CD4-positive, alpha-beta T cell treated with Interleukin-17A for 1 hour (primary cell): ENCODE measurements around the gene BICRAL.
A peak's percentile ranks its signal among the peaks of the same experiment; 100 is the strongest.
"Not testable (repeated sequence)": the region's sequence is repeated elsewhere in the genome, so short reads cannot be mapped to it uniquely, and the experiment has no call there.

Source experiments
- DNase-seq: peaks from one replicate; pipeline ENCODE4 v3.0.0-alpha.2; 2020

Gene BICRAL

DNA sequence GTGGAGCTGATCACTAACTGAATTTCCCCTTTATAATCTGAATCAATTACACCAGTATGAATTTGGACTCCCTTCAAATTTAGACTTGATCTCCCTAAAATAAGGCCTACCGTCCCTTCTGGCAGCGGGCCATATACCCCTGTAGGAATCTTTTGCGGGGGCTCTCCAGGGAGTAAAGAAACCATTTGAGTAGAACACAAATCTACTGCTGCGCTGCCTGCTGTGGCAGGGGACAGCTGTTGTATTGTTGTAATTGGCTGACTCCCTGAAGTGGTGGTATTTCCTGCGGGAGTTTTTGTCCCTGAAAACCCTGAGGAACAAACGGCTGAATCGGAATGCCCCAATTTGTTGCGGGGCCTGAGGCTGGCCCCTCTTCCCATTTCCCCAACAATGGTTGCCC, 118.0 kb downstream of the BICRAL start:
- no peak for DNase-seq

DNA sequence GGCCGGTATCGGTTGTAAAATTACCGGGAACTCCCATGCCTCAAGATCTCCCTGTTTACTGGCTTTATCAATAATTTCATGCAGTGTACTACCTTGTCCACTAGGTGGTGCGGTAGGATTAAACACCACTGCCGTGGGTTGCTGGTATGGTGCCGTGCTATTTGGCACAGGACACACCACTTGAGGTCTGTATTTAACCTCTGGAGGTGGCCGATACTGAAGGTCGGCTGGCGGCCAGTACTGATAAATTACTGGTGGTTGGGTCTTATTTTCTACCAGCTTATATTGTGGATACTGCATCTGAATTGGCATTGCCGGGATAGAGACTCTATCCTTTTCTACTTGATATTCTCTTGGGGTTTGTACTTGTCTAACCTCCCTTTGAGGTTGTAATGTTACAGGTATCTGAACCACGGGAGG, 119.7 kb downstream of the BICRAL start:
- peak; percentile 88 for DNase-seq

DNA sequence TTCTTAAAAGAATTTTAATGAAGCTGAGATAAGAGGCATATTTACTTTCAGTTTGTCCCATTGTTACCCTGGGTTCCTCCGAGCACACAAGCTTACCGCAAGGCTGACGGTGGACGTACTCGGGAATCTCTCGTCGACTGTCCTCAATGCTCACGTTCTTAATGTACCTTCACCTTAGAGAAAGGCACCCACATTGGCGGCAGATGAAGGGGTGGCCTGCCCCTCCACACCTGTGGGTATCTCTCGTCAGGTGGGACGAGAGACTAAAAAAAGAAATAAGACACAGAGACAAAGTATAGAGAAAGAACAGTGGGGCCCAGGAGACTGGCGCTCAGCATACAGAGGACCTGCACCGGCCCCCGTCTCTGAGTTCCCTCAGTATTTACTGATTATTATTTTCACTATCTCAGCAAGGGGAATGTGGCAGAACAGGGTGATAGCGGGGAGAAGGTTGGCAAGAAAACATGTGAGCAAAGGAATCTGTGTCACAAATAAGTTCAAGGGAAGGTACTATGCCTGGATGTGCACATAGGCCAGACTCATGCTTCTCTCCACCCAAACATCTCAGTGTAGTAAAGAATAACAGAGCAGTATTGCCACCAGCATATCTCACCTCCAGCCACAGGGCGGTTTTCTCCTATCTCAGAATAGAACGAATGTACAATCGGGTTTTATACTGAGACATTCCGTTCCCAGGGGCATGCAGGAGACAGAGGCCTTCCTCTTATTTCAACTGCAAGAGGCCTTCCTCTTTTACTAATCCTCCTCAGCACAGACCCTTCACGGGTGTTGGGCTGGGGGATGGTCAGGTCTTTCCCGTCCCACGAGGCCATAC, 120.8 kb downstream of the BICRAL start:
- DNase-seq = not testable (repeated sequence)

DNA sequence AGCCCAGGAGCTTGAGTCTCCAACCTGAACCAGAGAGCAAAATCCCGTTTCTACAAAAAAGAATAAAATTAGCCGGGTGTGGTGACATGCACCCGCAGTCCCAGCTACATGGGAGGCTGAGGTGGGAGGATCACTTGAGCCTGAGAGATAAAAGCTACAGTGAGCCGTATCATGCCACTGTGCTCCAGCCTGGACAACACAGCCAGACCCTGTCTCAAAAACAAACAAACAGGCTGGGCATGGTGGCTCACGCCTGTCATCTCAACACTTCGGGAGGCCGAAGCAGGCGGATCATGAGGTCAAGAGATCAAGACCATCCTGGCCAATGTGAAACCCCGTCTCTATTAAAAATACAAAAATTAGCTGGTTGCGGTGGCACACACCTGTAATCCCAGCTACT, 122.6 kb downstream of the BICRAL start:
- no peak for DNase-seq

DNA sequence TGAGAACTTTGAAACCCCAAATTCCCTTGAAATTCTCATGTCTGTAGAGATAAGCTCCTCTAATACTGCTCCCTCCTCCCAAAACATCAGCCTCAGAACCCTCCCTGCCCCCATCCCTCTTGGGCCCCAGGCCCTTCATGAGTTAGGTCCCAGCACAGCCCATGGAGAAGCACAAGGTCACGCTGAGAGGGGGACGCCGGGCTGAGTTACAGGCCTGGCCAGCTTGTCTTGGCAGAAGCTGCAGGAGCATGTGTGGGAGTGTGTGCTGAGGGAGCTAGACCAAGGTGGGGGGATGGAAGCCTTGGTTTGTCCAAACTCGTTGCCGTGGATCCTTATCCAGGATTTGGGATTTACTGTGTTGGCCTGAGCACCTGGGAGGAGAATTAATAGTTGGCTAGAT, 125.5 kb downstream of the BICRAL start:
- no peak for DNase-seq

DNA sequence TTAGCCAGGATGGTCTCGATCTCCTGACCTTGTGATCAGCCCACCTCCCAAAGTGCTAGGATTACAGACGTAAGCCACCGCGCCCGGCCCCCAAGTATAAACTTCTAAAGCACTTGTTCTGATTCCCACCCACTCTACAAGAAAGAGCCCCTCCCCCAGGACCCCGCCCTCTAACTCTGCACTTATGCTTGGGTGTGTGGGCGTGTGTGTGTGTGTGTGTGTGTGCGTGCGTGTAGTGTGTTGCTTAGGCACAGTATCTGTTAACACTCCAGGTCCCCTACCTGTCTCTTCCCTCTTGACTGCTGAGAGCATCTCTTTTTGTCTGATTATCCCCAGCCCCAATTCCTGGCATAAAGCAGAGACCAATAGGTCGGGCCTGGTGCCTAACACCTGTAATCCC, 128.0 kb downstream of the BICRAL start:
- no peak for DNase-seq

DNA sequence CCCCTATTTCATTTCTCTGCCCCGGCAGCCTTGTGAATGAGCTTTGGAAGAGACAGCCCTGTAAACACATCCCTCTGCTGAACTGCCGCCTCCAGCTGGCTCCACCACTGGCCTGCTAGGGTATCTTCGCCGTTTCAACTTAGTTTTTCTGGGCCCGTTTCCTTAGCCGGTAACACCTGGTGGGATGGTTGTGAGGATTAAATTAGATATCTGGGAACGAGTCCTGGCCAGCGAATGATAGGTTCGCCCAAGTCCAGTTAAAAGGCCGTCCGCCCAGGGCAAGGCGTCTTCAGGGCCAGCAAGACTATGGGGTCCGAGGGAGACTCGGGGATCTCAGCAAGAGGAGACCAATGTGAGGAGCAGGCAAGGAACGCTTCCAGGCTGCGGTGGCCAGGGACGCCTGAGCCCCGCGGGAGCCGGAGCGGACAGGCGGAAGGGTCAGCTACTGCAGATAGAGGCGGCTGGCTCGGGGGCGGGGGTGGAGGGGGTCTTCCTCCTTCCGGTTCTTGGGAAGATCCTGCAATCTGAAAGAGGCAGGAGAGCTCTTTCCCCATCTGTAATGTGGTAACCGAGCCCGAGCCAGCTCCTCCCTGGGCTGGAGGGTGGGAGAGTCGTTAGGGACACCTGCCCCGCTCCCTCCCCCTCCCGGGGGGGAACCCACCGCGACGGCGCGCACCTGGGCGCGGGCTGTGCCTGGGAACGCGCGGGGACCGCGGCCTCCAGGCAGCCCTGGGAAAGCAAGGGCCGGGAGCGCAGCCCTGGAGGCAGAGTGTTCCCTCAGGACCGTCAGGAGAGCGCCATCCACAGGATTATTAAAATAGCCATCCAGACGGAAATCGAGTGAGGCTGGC, 129.5 kb downstream of the BICRAL start:
- no peak for DNase-seq

DNA sequence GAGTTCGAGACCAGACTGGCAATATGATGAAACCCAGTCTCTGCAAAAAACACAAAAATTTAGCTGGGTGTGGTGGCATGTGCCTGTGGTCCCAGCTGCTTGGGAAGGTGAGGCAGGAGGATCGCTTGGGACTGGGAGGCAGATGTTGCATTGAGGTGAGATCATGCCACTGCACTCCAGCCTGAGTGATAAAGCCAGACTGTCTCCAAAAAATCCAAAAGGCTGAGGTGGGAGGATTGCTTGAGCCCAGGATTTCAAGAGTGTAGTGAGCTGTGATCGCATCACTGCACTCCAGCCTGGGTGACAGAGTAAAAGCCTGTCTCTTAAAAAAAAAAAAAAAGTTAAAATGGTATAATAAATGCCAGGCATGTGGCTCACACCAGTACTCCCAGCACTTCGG, 132.7 kb downstream of the BICRAL start:
- no peak for DNase-seq

DNA sequence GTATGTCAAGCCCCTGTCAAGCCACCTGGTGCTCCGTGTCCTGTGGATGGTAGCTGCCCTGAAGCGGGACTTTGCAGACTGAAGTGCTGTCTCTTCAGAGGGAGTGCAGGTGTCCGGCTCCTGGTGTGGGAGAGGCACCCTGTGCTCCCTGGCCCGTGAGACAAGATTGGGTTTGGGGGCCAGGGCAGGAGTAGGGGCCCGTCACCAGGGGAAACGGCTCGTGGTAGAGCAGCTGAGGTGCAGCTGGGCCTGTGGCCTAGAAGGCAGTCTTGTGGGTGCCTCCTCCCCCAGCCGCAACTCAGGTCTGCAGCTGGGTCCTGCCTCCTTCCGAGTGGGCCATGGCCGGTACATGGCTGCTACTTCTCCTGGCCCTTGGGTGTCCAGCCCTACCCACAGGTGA, 133.9 kb downstream of the BICRAL start, which contains the start of gene PTCRA:
PTCRA (plus strand) TSS at position 322 of the 400 bp plus-strand sequence; CDS start at position 339, 17 bp downstream.
- DNase-seq = no peak

DNA sequence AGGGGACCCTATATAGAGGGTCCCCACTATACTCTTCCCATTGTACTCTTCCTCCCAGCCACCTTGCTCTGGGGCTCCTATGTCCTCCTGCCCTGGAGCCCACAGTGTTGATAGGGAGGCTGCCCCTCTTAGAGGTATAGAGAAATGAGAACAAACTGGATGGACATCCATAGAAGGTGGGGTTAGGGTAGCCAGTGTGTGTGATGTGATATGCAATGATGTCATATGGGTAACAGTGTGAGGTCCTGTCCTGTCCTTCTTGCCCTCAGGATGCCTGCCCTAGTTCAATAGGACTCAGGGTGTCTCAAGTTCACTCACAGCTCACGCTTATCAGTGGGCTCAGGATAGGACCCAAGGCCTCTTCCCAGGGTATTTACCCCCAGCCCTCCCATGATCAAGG, 134.4 kb downstream of the BICRAL start:
- DNase-seq = no peak
